Mammary epithelial cell (primary cell): Measurements from ENCODE around the gene KRT83.

ENCODE experiments used
- CTCF ChIP-seq, 2 donors: IDR thresholded peaks in 1 of 2; conservative IDR thresholded peaks in 1 of 2; 2 replicates each; pipeline ENCODE4 v1.5.1; 2011 to 2012; ENCODE audit warnings: inconsistent platforms in 2 of 2, low read length in 2 of 2, mild to moderate bottlenecking in 2 of 2, control low read depth in 1 of 2, low read depth in 1 of 2; ENCODE audit not compliant: insufficient read depth in 1 of 2; ENCODE audit errors: extremely low read depth in 1 of 2
- EZH2 ChIP-seq: IDR thresholded peaks from 2 replicates; pipeline ENCODE4 v1.6.1; 2012; ENCODE audit warnings: low read length, inconsistent platforms, borderline replicate concordance

- TF ChIP-seq CTCF (conservative IDR thresholded peaks at IDR 0.05 in 1 of 2, IDR thresholded peaks at IDR 0.05 in 1 of 2; ENCODE audit: extremely low read depth in 1 of 2, insufficient read depth in 1 of 2, low read depth in 1 of 2, low read length in 2 of 2) (no peak), EZH2 (no peak)
These were observed at the start of gene KRT83 for GRCh38 chr12:52320784-52321400.
